ENCODE results near the gene POLR2C. TPM values are rescaled to one million over a fixed set of nuclear protein-coding genes. Genes with fewer than 3 reads are reported as not detected.

POLR2C gene
- total RNA-seq, 2 donors from 2014 or later = 110 to 130 TPM

DNA sequence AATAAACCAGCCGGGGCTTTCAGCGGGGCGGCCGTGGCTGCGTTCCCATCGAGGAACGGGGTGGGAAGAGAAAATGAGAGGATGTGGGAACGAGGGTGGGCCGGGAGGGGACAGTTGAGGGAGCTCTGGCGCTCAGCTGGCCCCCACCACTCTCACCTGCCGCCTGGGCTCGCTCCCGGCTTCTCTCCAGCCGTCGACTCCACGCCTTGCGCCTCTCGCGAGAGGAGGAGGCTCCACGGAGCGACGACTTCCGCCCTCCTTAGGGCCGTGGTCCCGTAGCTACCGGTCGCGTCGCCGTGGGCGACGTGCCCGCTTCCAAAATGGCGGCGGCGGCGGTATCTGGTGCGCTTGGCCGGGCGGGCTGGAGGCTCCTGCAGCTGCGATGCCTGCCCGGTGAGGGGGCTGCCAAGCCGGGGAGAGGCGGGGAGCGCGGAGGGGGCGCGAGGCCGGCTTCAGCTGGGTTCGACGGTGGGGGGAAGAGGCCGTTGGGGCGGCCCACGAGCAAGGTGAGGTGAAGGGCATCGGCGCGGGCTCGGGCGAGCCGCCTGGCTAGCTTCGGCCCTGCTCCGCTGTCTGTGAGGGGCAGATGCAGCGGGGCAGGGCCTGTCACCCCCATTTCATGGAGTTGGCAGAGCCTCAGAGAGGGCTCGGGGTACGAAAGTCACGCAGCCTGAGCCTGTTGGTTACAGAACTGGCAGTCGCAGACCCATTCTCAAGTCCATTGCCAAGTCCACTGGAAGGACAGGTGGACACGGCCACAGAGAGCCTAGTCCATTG lies 15.1 kb upstream of the POLR2C start, which contains the start of the genes CIAPIN1 and COQ9:
Gene CIAPIN1 (minus strand): TSS at position 200 of the 777 bp plus-strand sequence. CDS start 6,457 bp downstream, outside the sequence.
Gene COQ9 (plus strand): TSS at position 294 of the 777 bp plus-strand sequence. CDS start 27 bp downstream, at position 321.
- peak within 1 kb of the TSS; percentile 90 for H3K4me3 ChIP-seq
- peaks cover 10% of the 10 kb centered on the region for H3K36me3 ChIP-seq
- peaks cover 5 to 18% of the 10 kb centered on the region in 2 donors for H3K4me1 ChIP-seq (ENCODE audit: control insufficient read depth in 1 of 2, low read depth in 2 of 2)
- ATAC-seq (ENCODE audit: insufficient number of reproducible peaks, low FRiP score, low read depth) (peak; percentile 92), DNase-seq (ENCODE audit: low spot score) (peak; percentile 73)
- peak within 1 kb of the TSS; percentile 79 to 88 for H3K27ac ChIP-seq
- H3K9me3 ChIP-seq = no peaks in the 10 kb centered on the region
- TF ChIP-seq, protein P1, sequence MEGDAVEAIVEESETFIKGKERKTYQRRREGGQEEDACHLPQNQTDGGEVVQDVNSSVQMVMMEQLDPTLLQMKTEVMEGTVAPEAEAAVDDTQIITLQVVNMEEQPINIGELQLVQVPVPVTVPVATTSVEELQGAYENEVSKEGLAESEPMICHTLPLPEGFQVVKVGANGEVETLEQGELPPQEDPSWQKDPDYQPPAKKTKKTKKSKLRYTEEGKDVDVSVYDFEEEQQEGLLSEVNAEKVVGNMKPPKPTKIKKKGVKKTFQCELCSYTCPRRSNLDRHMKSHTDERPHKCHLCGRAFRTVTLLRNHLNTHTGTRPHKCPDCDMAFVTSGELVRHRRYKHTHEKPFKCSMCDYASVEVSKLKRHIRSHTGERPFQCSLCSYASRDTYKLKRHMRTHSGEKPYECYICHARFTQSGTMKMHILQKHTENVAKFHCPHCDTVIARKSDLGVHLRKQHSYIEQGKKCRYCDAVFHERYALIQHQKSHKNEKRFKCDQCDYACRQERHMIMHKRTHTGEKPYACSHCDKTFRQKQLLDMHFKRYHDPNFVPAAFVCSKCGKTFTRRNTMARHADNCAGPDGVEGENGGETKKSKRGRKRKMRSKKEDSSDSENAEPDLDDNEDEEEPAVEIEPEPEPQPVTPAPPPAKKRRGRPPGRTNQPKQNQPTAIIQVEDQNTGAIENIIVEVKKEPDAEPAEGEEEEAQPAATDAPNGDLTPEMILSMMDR (IDR thresholded peaks at IDR 0.05) = no peak
- H3K27me3 ChIP-seq (replicated peaks; ENCODE audit: insufficient read depth) = no peaks in the 10 kb centered on the region

DNA sequence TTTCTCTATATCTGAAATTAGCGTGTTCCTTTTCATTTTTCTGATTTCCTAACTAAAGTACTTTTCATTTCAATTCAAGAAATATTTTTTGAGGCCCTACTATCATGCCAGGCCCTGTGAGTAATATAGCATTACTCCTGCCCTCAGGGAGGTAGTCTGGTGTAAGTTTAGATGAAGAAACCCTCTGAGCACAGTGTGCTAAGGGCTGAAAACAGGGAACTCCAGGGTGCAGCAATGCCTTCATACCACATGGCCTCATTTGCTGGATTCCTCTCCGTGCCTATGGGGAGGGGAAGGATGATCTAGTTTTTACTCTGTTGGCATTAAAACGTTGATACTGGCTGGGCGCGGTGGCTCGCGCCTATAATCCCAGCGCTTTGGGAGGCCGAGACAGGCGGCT lies 10.5 kb upstream of the POLR2C start:
- no peaks in the 10 kb centered on the region for H3K9me3 ChIP-seq
- no peak overlapping the region for H3K4me3 ChIP-seq
- ATAC-seq (ENCODE audit: insufficient number of reproducible peaks, low FRiP score, low read depth) (no peak), DNase-seq (ENCODE audit: low spot score) (no peak)
- TF ChIP-seq, protein P1 (IDR thresholded peaks at IDR 0.05) = no peak
- peaks cover 47% of the 10 kb centered on the region for H3K36me3 ChIP-seq
- peaks cover 5 to 9% of the 10 kb centered on the region in 2 donors for H3K4me1 ChIP-seq (ENCODE audit: control insufficient read depth in 1 of 2, low read depth in 2 of 2)
- no peak overlapping the region for H3K27ac ChIP-seq
- no peaks in the 10 kb centered on the region for H3K27me3 ChIP-seq (replicated peaks; ENCODE audit: insufficient read depth)

DNA sequence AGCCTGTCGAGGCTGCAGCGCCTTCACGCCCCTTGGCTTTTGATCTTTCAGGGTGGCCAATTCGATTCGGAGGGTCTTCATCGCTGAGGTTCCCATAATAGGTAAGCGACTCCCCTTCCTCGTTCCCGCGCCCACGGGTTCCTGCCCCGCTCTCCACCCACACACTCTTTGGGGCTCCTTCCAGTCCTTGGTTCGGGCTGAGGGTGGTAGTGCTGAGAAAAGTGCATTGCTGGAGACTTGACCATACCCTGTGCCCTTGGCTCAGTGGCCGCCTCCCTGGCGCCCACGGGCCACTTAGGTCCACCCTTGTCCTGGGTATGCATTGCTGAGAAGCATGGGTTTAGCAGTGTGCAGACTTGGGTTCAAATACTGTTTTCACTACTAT lies 491 bp downstream of the POLR2C start:
- H3K27me3 ChIP-seq (replicated peaks; ENCODE audit: insufficient read depth) = no peaks in the 10 kb centered on the region
- H3K4me1 ChIP-seq (ENCODE audit: control insufficient read depth in 1 of 2, low read depth in 2 of 2) = peaks cover 11 to 20% of the 10 kb centered on the region in 2 donors
- ATAC-seq (ENCODE audit: insufficient number of reproducible peaks, low FRiP score, low read depth) = no peak
- no peak for DNase-seq (ENCODE audit: low spot score)
- peaks cover 40% of the 10 kb centered on the region for H3K36me3 ChIP-seq
- peak overlapping the region; percentile 62 to 78 for H3K27ac ChIP-seq
- no peaks in the 10 kb centered on the region for H3K9me3 ChIP-seq
- H3K4me3 ChIP-seq = peak overlapping the region; percentile 86
- TF ChIP-seq, protein P1 (IDR thresholded peaks at IDR 0.05) = no peak

DNA sequence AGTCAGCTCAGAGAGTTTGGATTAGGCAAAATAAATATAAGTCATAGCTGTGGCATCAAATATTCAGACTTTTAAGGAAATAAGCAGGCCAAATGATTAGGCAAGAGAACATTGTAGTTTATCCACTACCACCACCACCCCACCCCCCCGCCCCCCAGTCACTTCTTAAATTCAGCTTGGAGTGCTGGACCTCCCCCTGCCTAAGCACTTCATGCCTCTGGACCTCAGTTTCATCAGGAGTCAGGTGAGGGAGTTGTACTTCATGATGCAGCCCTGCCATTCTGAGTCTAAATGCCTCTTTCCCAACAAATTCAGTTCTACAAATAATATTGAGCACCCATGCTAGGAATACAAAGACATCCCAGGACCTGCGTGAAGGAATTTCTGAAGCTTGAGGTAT lies 2.0 kb downstream of the POLR2C start:
- Histone ChIP-seq H3K4me3 (no peak overlapping the region), H3K27ac (no peak overlapping the region), H3K4me1 (ENCODE audit: control insufficient read depth in 1 of 2, low read depth in 2 of 2) (peaks cover 11 to 20% of the 10 kb centered on the region in 2 donors), H3K36me3 (peaks cover 45% of the 10 kb centered on the region), H3K9me3 (no peaks in the 10 kb centered on the region), H3K27me3 (replicated peaks; ENCODE audit: insufficient read depth) (no peaks in the 10 kb centered on the region)
- ATAC-seq (ENCODE audit: insufficient number of reproducible peaks, low FRiP score, low read depth) = no peak
- no peak for DNase-seq (ENCODE audit: low spot score)
- TF ChIP-seq, protein P1 (IDR thresholded peaks at IDR 0.05) = no peak

DNA sequence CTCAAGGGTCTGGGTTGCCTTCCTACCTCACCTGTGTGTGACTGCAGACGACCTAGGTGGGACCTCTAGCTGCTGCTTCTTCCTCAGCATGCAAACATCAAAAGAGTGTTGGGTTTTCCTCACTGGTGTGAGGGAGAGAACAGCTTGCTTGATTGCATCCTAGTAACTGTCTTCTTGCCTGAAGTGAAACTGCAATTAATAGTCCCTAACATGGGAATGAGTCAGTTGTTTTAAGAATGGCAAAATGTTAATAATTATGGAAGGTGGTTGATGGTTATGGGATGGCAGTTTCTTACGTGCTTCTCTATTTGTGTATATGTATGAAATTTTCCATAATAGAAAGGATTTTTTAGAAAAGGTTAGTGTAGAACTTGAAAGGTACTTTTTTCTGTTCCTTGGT lies 5.9 kb downstream of the POLR2C start:
- no peak for ATAC-seq (ENCODE audit: insufficient number of reproducible peaks, low FRiP score, low read depth)
- no peaks in the 10 kb centered on the region for H3K27me3 ChIP-seq (replicated peaks; ENCODE audit: insufficient read depth)

More for the DNA sequence above, 5.9 kb downstream of the POLR2C start:
- Histone ChIP-seq H3K27ac (no peak overlapping the region), H3K4me1 (ENCODE audit: control insufficient read depth in 1 of 2, low read depth in 2 of 2) (peaks cover 10 to 25% of the 10 kb centered on the region in 2 donors), H3K9me3 (no peaks in the 10 kb centered on the region), H3K36me3 (peaks cover 68% of the 10 kb centered on the region), H3K4me3 (no peak overlapping the region)
- no peak for DNase-seq (ENCODE audit: low spot score)
- TF ChIP-seq, protein P1 (IDR thresholded peaks at IDR 0.05) = no peak
